ENCODE data around the gene IRF9.

Gene IRF9

DNA sequence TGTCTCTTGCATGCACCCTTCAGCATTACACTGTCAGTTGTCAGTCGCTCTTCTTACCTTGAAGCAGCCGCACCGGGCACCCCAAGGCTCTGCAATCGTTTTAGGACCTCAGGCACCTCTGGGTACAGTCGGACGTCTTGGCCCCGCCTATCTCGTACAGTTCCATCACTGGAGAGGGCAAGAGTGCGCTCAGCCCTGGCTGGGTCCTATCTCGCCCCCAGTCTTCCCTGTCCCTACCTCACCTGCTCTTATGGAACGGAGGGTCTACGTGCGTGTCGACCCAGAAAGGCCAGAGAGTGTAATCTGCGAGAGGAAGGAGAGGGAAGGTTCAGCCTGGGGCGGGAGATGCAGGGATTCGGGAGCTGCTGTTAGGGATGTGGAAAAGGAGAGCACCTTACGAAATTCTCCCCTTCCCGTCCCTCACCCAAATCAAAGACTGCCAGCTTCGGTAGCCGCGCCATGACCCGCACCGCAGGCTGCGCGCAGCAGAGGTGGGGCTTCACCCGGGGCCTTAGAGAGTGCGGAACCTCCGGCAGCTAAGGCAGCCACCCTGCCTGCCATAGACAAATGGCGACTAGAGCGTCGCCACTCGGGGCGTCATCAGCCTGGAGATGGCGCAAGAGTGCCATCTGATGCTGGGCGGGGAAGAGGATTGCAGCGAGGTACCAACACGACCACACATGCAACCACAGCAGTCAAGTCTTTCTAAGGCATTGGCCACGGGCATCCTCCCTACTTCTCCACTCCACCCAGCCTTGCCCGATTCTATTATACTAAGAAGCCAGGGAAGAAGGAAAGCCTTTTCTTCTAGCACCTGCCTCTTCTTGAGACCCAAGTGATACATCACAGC lies 54.7 kb downstream of the IRF9 start, which contains the start of gene MDP1 (continued):
- peak; percentile 15; the same call in 1 of the 2 replicates for TF ChIP-seq ZNF623 (tag by site-specific recombination; IDR thresholded peaks at IDR 0.05)
- TF ChIP-seq, protein P1, sequence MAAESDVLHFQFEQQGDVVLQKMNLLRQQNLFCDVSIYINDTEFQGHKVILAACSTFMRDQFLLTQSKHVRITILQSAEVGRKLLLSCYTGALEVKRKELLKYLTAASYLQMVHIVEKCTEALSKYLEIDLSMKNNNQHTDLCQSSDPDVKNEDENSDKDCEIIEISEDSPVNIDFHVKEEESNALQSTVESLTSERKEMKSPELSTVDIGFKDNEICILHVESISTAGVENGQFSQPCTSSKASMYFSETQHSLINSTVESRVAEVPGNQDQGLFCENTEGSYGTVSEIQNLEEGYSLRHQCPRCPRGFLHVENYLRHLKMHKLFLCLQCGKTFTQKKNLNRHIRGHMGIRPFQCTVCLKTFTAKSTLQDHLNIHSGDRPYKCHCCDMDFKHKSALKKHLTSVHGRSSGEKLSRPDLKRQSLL (tag by site-specific recombination; IDR thresholded peaks at IDR 0.05), result no peak
- TF ChIP-seq SP7 (tag by site-specific recombination; IDR thresholded peaks at IDR 0.05), result peak; percentile 77
- TF ChIP-seq, protein P2, sequence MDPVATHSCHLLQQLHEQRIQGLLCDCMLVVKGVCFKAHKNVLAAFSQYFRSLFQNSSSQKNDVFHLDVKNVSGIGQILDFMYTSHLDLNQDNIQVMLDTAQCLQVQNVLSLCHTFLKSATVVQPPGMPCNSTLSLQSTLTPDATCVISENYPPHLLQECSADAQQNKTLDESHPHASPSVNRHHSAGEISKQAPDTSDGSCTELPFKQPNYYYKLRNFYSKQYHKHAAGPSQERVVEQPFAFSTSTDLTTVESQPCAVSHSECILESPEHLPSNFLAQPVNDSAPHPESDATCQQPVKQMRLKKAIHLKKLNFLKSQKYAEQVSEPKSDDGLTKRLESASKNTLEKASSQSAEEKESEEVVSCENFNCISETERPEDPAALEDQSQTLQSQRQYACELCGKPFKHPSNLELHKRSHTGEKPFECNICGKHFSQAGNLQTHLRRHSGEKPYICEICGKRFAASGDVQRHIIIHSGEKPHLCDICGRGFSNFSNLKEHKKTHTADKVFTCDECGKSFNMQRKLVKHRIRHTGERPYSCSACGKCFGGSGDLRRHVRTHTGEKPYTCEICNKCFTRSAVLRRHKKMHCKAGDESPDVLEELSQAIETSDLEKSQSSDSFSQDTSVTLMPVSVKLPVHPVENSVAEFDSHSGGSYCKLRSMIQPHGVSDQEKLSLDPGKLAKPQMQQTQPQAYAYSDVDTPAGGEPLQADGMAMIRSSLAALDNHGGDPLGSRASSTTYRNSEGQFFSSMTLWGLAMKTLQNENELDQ (tag by site-specific recombination; IDR thresholded peaks at IDR 0.05; ENCODE audit: low read depth), result no peak
- TF ChIP-seq, protein P3, sequence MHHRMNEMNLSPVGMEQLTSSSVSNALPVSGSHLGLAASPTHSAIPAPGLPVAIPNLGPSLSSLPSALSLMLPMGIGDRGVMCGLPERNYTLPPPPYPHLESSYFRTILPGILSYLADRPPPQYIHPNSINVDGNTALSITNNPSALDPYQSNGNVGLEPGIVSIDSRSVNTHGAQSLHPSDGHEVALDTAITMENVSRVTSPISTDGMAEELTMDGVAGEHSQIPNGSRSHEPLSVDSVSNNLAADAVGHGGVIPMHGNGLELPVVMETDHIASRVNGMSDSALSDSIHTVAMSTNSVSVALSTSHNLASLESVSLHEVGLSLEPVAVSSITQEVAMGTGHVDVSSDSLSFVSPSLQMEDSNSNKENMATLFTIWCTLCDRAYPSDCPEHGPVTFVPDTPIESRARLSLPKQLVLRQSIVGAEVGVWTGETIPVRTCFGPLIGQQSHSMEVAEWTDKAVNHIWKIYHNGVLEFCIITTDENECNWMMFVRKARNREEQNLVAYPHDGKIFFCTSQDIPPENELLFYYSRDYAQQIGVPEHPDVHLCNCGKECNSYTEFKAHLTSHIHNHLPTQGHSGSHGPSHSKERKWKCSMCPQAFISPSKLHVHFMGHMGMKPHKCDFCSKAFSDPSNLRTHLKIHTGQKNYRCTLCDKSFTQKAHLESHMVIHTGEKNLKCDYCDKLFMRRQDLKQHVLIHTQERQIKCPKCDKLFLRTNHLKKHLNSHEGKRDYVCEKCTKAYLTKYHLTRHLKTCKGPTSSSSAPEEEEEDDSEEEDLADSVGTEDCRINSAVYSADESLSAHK (tag by site-specific recombination; IDR thresholded peaks at IDR 0.05), result no peak
- TF ChIP-seq, protein P4, sequence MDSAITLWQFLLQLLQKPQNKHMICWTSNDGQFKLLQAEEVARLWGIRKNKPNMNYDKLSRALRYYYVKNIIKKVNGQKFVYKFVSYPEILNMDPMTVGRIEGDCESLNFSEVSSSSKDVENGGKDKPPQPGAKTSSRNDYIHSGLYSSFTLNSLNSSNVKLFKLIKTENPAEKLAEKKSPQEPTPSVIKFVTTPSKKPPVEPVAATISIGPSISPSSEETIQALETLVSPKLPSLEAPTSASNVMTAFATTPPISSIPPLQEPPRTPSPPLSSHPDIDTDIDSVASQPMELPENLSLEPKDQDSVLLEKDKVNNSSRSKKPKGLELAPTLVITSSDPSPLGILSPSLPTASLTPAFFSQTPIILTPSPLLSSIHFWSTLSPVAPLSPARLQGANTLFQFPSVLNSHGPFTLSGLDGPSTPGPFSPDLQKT (IDR thresholded peaks at IDR 0.05; ENCODE audit: borderline replicate concordance, low read depth, low read length), result no peak
- no peak for TF ChIP-seq ZNF292 (tag by site-specific recombination; IDR thresholded peaks at IDR 0.05; ENCODE audit: borderline replicate concordance, low read depth)
- no peak for TF ChIP-seq ZNF211 (tag by site-specific recombination; IDR thresholded peaks at IDR 0.05; ENCODE audit: low read depth)
- no peak for TF ChIP-seq ZNF350 (tag by site-specific recombination; IDR thresholded peaks at IDR 0.05)
- TF ChIP-seq KLF16 (tag by site-specific recombination; IDR thresholded peaks at IDR 0.05), result peak; percentile 56
- no peak for TF ChIP-seq GFI1B (tag by site-specific recombination; IDR thresholded peaks at IDR 0.05)
- peak; percentile 12; the same call in 1 of the 2 replicates for TF ChIP-seq MZF1 (tag by site-specific recombination; IDR thresholded peaks at IDR 0.05; ENCODE audit: borderline replicate concordance)
- no peak for TF ChIP-seq ZNF549 (tag by site-specific recombination; IDR thresholded peaks at IDR 0.05)
- TF ChIP-seq ZNF621 (tag by site-specific recombination; IDR thresholded peaks at IDR 0.05), result no peak
- TF ChIP-seq ZNF423 (tag by site-specific recombination; IDR thresholded peaks at IDR 0.05), result peak; percentile 18; the same call in 1 of the 2 replicates
- no peak for TF ChIP-seq ZNF777 (tag by site-specific recombination; IDR thresholded peaks at IDR 0.05; ENCODE audit: borderline replicate concordance)
- TF ChIP-seq, protein P5, sequence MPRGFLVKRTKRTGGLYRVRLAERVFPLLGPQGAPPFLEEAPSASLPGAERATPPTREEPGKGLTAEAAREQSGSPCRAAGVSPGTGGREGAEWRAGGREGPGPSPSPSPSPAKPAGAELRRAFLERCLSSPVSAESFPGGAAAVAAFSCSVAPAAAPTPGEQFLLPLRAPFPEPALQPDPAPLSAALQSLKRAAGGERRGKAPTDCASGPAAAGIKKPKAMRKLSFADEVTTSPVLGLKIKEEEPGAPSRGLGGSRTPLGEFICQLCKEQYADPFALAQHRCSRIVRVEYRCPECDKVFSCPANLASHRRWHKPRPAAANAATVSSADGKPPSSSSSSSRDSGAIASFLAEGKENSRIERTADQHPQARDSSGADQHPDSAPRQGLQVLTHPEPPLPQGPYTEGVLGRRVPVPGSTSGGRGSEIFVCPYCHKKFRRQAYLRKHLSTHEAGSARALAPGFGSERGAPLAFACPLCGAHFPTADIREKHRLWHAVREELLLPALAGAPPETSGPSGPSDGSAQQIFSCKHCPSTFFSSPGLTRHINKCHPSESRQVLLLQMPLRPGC (tag by site-specific recombination; IDR thresholded peaks at IDR 0.05), result no peak; the same call in 1 of the 2 replicates
- TF ChIP-seq ZFP37 (tag by site-specific recombination; IDR thresholded peaks at IDR 0.05), result no peak
- TF ChIP-seq ZNF324 (tag by site-specific recombination; IDR thresholded peaks at IDR 0.05), result peak; percentile 76; the same call in 1 of the 2 replicates
- TF ChIP-seq, protein P6, sequence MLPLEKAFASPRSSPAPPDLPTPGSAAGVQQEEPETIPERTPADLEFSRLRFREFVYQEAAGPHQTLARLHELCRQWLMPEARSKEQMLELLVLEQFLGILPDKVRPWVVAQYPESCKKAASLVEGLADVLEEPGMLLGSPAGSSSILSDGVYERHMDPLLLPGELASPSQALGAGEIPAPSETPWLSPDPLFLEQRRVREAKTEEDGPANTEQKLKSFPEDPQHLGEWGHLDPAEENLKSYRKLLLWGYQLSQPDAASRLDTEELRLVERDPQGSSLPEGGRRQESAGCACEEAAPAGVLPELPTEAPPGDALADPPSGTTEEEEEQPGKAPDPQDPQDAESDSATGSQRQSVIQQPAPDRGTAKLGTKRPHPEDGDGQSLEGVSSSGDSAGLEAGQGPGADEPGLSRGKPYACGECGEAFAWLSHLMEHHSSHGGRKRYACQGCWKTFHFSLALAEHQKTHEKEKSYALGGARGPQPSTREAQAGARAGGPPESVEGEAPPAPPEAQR (tag by site-specific recombination; IDR thresholded peaks at IDR 0.05), result no peak; the same call in 1 of the 2 replicates
- TF ChIP-seq ZNF202 (tag by site-specific recombination; IDR thresholded peaks at IDR 0.05; ENCODE audit: borderline replicate concordance), result no peak
- TF ChIP-seq KLF7 (tag by site-specific recombination; IDR thresholded peaks at IDR 0.05; ENCODE audit: borderline replicate concordance), result 0 out of 2 replicates have a peak, but pooled peaks have one; percentile 55
- TF ChIP-seq ZNF610 (tag by site-specific recombination; IDR thresholded peaks at IDR 0.05; ENCODE audit: borderline replicate concordance), result peak; percentile 66; the same call in 1 of the 2 replicates
- TF ChIP-seq KLF10 (tag by site-specific recombination; IDR thresholded peaks at IDR 0.05), result no peak
- TF ChIP-seq GLI4 (tag by site-specific recombination; IDR thresholded peaks at IDR 0.05), result no peak
- no peak for TF ChIP-seq ZNF426 (tag by site-specific recombination; IDR thresholded peaks at IDR 0.05)
- no peak for TF ChIP-seq ZNF48 (tag by site-specific recombination; IDR thresholded peaks at IDR 0.05)
- TF ChIP-seq ZNF214 (tag by site-specific recombination; IDR thresholded peaks at IDR 0.05; ENCODE audit: borderline replicate concordance), result no peak
- TF ChIP-seq REPIN1 (tag by site-specific recombination; IDR thresholded peaks at IDR 0.05; ENCODE audit: low read depth), result no peak
